ENCODE results near the gene OTUB2. TPM values are rescaled to one million over a fixed set of nuclear protein-coding genes. Genes with fewer than 3 reads are reported as not detected.

The OTUB2 gene
- polyA plus RNA-seq, 1 donor (not counting 4 experiments of a cell fraction or from before 2014, with no cell fraction given) = 2.6 TPM

GRCh38 chr14:94025720-94026119, 420 bp upstream of the OTUB2 start:
- no peaks in the 10 kb centered on the region for H3K9me3 ChIP-seq (ENCODE audit: control insufficient read depth, low read depth, low read length)
- no peak for DNase-seq (ENCODE audit: low read depth, low spot score)
- no peaks in the 10 kb centered on the region for H3K36me3 ChIP-seq (ENCODE audit: control insufficient read depth in 2 of 2, extremely low read depth in 1 of 2, insufficient read depth in 2 of 2, low read length in 2 of 2)
- H3K79me2 ChIP-seq (ENCODE audit: control insufficient read depth, insufficient read depth, low read length) = no peaks in the 10 kb centered on the region
- H3K9me1 ChIP-seq (ENCODE audit: control insufficient read depth, extremely low read depth, insufficient read depth, low read length) = peaks cover 6% of the 10 kb centered on the region
- H2AFZ ChIP-seq (ENCODE audit: control insufficient read depth, low read length) = peak overlapping the region; percentile 74
- no peak for TF ChIP-seq EZH2 (IDR thresholded peaks at IDR 0.05; ENCODE audit: low read length)
- TF ChIP-seq, protein P1, sequence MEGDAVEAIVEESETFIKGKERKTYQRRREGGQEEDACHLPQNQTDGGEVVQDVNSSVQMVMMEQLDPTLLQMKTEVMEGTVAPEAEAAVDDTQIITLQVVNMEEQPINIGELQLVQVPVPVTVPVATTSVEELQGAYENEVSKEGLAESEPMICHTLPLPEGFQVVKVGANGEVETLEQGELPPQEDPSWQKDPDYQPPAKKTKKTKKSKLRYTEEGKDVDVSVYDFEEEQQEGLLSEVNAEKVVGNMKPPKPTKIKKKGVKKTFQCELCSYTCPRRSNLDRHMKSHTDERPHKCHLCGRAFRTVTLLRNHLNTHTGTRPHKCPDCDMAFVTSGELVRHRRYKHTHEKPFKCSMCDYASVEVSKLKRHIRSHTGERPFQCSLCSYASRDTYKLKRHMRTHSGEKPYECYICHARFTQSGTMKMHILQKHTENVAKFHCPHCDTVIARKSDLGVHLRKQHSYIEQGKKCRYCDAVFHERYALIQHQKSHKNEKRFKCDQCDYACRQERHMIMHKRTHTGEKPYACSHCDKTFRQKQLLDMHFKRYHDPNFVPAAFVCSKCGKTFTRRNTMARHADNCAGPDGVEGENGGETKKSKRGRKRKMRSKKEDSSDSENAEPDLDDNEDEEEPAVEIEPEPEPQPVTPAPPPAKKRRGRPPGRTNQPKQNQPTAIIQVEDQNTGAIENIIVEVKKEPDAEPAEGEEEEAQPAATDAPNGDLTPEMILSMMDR (optimal IDR thresholded peaks at IDR 0.05 in 1 of 3, IDR thresholded peaks at IDR 0.05 in 1 of 3, conservative IDR thresholded peaks at IDR 0.05 in 1 of 3; ENCODE audit: extremely low read depth in 1 of 3, insufficient read depth in 2 of 3, low read length in 3 of 3) = no peak
- H3K4me2 ChIP-seq (ENCODE audit: control insufficient read depth, extremely low read depth, insufficient read depth, low read depth, low read length) = peak overlapping the region; percentile 75
- H3K4me3 ChIP-seq (ENCODE audit: control insufficient read depth in 2 of 3, extremely low read depth in 1 of 3, insufficient read depth in 2 of 3, low read depth in 1 of 3, low read length in 3 of 3) = peak overlapping the region; percentile 11 to 62 (median 39)
- no peak overlapping the region for H3K9ac ChIP-seq (ENCODE audit: control insufficient read depth, extremely low read depth, insufficient read depth, low read length)
- dilution Hi-C loops (cut with MboI; ENCODE audit: extremely low pct_ligation_motif_present, low sequenced_read_pairs) = no loop called here
- H3K4me1 ChIP-seq (ENCODE audit: control insufficient read depth, extremely low read depth, insufficient read depth, low read length) = peaks cover 15% of the 10 kb centered on the region
- H3K27me3 ChIP-seq (ENCODE audit: control insufficient read depth, extremely low read depth, insufficient read depth, low read length) = no peaks in the 10 kb centered on the region
- no peak overlapping the region for H3K27ac ChIP-seq (ENCODE audit: control insufficient read depth, insufficient read depth, low read length)
- no peak for FAIRE-seq
- H4K20me1 ChIP-seq (ENCODE audit: control insufficient read depth, extremely low read depth, insufficient read depth, low read length) = peaks cover 3% of the 10 kb centered on the region

DNA sequence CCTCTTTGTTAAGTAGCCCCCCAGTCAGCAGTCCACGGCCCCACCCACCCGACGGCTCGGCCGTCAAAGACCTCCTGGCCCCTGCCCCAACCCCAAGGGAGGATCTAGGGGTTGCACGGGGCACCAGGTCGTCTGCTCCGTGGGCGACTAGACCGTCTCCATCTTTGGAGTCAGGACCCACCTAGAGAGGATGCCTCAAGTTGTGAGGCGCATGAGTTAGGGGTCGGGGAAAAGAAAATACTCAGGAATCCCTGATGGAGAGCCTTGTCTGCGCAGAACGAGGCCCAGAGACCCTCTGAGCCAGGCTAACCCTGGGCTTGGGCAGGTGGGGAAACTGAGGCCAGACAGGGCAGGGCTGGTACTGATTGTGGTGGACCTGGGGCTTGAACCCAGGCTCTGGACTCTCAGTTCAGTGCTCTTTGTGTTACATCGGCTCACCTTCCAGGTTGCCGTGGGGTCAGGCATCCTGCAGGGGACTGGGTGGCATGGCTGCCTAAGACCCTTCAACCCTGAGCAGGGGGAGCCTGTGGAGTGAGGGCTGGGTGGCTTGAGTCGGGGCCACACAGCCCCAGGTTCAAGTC, 839 bp downstream of the OTUB2 start:
- TF ChIP-seq, protein P1 (optimal IDR thresholded peaks at IDR 0.05 in 1 of 3, IDR thresholded peaks at IDR 0.05 in 1 of 3, conservative IDR thresholded peaks at IDR 0.05 in 1 of 3; ENCODE audit: extremely low read depth in 1 of 3, insufficient read depth in 2 of 3, low read length in 3 of 3) = no peak
- no peak for TF ChIP-seq EZH2 (IDR thresholded peaks at IDR 0.05; ENCODE audit: low read length)
- no peaks in the 10 kb centered on the region for H3K27me3 ChIP-seq (ENCODE audit: control insufficient read depth, extremely low read depth, insufficient read depth, low read length)
- H3K4me2 ChIP-seq (ENCODE audit: control insufficient read depth, extremely low read depth, insufficient read depth, low read depth, low read length) = peak overlapping the region; percentile 35
- no peak overlapping the region for H3K9ac ChIP-seq (ENCODE audit: control insufficient read depth, extremely low read depth, insufficient read depth, low read length)
- no peaks in the 10 kb centered on the region for H3K79me2 ChIP-seq (ENCODE audit: control insufficient read depth, insufficient read depth, low read length)
- peaks cover 15% of the 10 kb centered on the region for H3K4me1 ChIP-seq (ENCODE audit: control insufficient read depth, extremely low read depth, insufficient read depth, low read length)
- dilution Hi-C loops (cut with MboI; ENCODE audit: extremely low pct_ligation_motif_present, low sequenced_read_pairs) = no loop called here
- peaks cover 6% of the 10 kb centered on the region for H3K9me1 ChIP-seq (ENCODE audit: control insufficient read depth, extremely low read depth, insufficient read depth, low read length)
- H3K27ac ChIP-seq (ENCODE audit: control insufficient read depth, insufficient read depth, low read length) = no peak overlapping the region
- peak overlapping the region; percentile 34 to 62 (median 61) for H3K4me3 ChIP-seq (ENCODE audit: control insufficient read depth in 2 of 3, extremely low read depth in 1 of 3, insufficient read depth in 2 of 3, low read depth in 1 of 3, low read length in 3 of 3)
- H3K9me3 ChIP-seq (ENCODE audit: control insufficient read depth, low read depth, low read length) = no peaks in the 10 kb centered on the region
- DNase-seq (ENCODE audit: low read depth, low spot score) (no peak), FAIRE-seq (no peak)
- H2AFZ ChIP-seq (ENCODE audit: control insufficient read depth, low read length) = no peak overlapping the region
- peaks cover 3% of the 10 kb centered on the region for H4K20me1 ChIP-seq (ENCODE audit: control insufficient read depth, extremely low read depth, insufficient read depth, low read length)
- no peaks in the 10 kb centered on the region for H3K36me3 ChIP-seq (ENCODE audit: control insufficient read depth in 2 of 2, extremely low read depth in 1 of 2, insufficient read depth in 2 of 2, low read length in 2 of 2)
